ENCODE data around the gene GSTM3.

- TF ChIP-seq CTCF (IDR thresholded peaks at IDR 0.05): no peak
- TF ChIP-seq POLR2A (IDR thresholded peaks at IDR 0.05): no peak
Measured at GRCh38 chr1:109750241-109750882, 9.5 kb upstream of the GSTM3 start.

Measured in lower leg skin (tissue), 3 donors.